IMR-90 (cell line): ENCODE results near the gene CCDC83. TPM values are rescaled to one million over a fixed set of nuclear protein-coding genes. Genes with fewer than 3 reads are reported as not detected.

Experiments
- ATAC-seq: fragments of 200-7000 bp; cut with Tn5 transposase; 2 replicates; pipeline ENCODE4 v1.9.1; 2020; ENCODE audit warnings: low read depth, mild to moderate bottlenecking, moderate library complexity
- BruUV-seq: library from RNA; stranded (reverse); fragments of 400-500 nt; replicated peaks from 2 replicates; lab custom pipeline; 2021; lab: Mats Ljungman, UMichigan
- CTCF ChIA-PET: fragments of 300-600 bp; formaldehyde crosslinking; extraction: SDS; loops from one replicate; lab custom pipeline; 2021; ENCODE audit warnings: antibody characterized with exemption; lab: Yijun Ruan, JAX
- POLR2A ChIA-PET: fragments of 300-600 bp; sonication (Branson Sonifier 250); formaldehyde crosslinking; loops from one replicate; lab custom pipeline; 2022; ENCODE audit warnings: antibody characterized with exemption; ENCODE audit not compliant: unreplicated experiment; lab: Charles Lee
- DNase-seq: peaks from one replicate; pipeline ENCODE4 v3.0.0; 2013
- H2AFZ ChIP-seq: replicated peaks from 2 replicates; pipeline ENCODE3; 2013; ENCODE audit warnings: low read length, mild to moderate bottlenecking; ENCODE audit not compliant: poor library complexity
- H2AK5ac ChIP-seq: 2 replicates; pipeline ENCODE4 v1.6.1; 2013; ENCODE audit warnings: low read depth, low read length, inconsistent platforms
- H2AK9ac ChIP-seq: replicated peaks from 2 replicates; pipeline ENCODE3; 2013; ENCODE audit warnings: mild to moderate bottlenecking, low read depth, low read length, moderate library complexity; ENCODE audit not compliant: poor library complexity
- H2BK120ac ChIP-seq: 2 replicates; pipeline ENCODE4 v1.6.1; 2013; ENCODE audit warnings: low read depth, low read length, inconsistent platforms
- H2BK15ac ChIP-seq: 3 replicates; pipeline ENCODE4 v1.6.1; 2013; ENCODE audit warnings: low read depth, low read length, inconsistent platforms
- H2BK20ac ChIP-seq: 2 replicates; pipeline ENCODE4 v1.6.1; 2013; ENCODE audit warnings: low read depth, mild to moderate bottlenecking, inconsistent platforms, low read length, moderate library complexity
- H2BK5ac ChIP-seq: 2 replicates; pipeline ENCODE4 v1.6.1; 2013; ENCODE audit warnings: mild to moderate bottlenecking, low read depth, low read length, inconsistent platforms; ENCODE audit not compliant: poor library complexity, severe bottlenecking
- H3K14ac ChIP-seq: replicated peaks from 2 replicates; pipeline ENCODE4 v1.6.1; 2013; ENCODE audit warnings: low read depth, low read length, inconsistent platforms
- H3K18ac ChIP-seq: 2 replicates; pipeline ENCODE4 v1.6.1; 2013; ENCODE audit warnings: low read depth, low read length, control low read depth
- H3K23ac ChIP-seq: 2 replicates; pipeline ENCODE4 v1.6.1; 2013; ENCODE audit warnings: low read depth, low read length, inconsistent platforms
- H3K27ac ChIP-seq: 2 replicates; pipeline ENCODE4 v1.5.1; 2013; ENCODE audit warnings: mild to moderate bottlenecking, control low read depth, low read length; ENCODE audit not compliant: insufficient read depth
- H3K27me3 ChIP-seq: 2 replicates; pipeline ENCODE4 v1.6.1; 2013; ENCODE audit warnings: low read length; ENCODE audit not compliant: control insufficient read depth, insufficient read depth
- H3K36me3 ChIP-seq: 2 replicates; pipeline ENCODE4 v1.6.1; 2013; ENCODE audit warnings: low read length, mixed read lengths; ENCODE audit not compliant: control insufficient read depth, insufficient read depth
- H3K4ac ChIP-seq: 2 replicates; pipeline ENCODE4 v1.6.1; 2013; ENCODE audit warnings: low read depth, low read length, inconsistent platforms
- H3K4me1 ChIP-seq: 2 replicates; pipeline ENCODE4 v1.6.1; 2013; ENCODE audit warnings: low read length, mixed read lengths; ENCODE audit not compliant: control insufficient read depth, insufficient read depth
- H3K4me2 ChIP-seq: 2 replicates; pipeline ENCODE4 v1.6.1; 2013; ENCODE audit warnings: low read depth, mild to moderate bottlenecking, control low read depth, low read length, moderate library complexity
- H3K4me3 ChIP-seq: 2 replicates; pipeline ENCODE4 v1.5.1; 2013; ENCODE audit warnings: low read depth, mild to moderate bottlenecking, control low read depth, low read length, moderate library complexity; ENCODE audit not compliant: insufficient read depth
- H3K56ac ChIP-seq: 2 replicates; pipeline ENCODE4 v1.6.1; 2013; ENCODE audit warnings: low read length, inconsistent platforms; ENCODE audit not compliant: insufficient read depth; ENCODE audit errors: extremely low read depth
- H3K79me1 ChIP-seq, 2 experiments: 2 replicates each; pipeline ENCODE4 v1.6.1; 2013; ENCODE audit warnings: low read length in 2 of 2, inconsistent platforms in 1 of 2, low read depth in 1 of 2
- H3K9ac ChIP-seq: 2 replicates; pipeline ENCODE4 v1.6.1; 2013; ENCODE audit warnings: low read depth, low read length, control low read depth
- H3K9me1 ChIP-seq: 2 replicates; pipeline ENCODE4 v1.6.1; 2013; ENCODE audit warnings: low read length, inconsistent platforms; ENCODE audit not compliant: insufficient read depth
- H3K9me3 ChIP-seq: 2 replicates; pipeline ENCODE4 v1.6.1; 2013; ENCODE audit warnings: low read length; ENCODE audit not compliant: control insufficient read depth, insufficient read depth
- H4K20me1 ChIP-seq: 2 replicates; pipeline ENCODE4 v1.6.1; 2013; ENCODE audit warnings: low read length, inconsistent platforms; ENCODE audit not compliant: insufficient read depth
- H4K5ac ChIP-seq: 2 replicates; pipeline ENCODE4 v1.6.1; 2013; ENCODE audit warnings: mild to moderate bottlenecking, low read depth, low read length, control low read depth
- H4K8ac ChIP-seq, 2 experiments: 2 replicates each; pipeline ENCODE4 v1.6.1; 2013; ENCODE audit warnings: low read depth in 2 of 2, low read length in 2 of 2, control low read depth in 1 of 2, inconsistent platforms in 1 of 2
- H4K91ac ChIP-seq: 2 replicates; pipeline ENCODE4 v1.6.1; 2013; ENCODE audit warnings: low read depth, low read length, inconsistent platforms; ENCODE audit not compliant: insufficient read depth
- MAZ ChIP-seq: IDR thresholded peaks from 2 replicates; pipeline ENCODE4 v1.6.1; 2012; ENCODE audit warnings: low read depth, mild to moderate bottlenecking, low read length, improper control_type of control experiment, moderate library complexity, borderline replicate concordance
- WGBS, 2 experiments: methylation state at CpG; one replicate each; pipeline versions ENCODE4 v1.1.5 to v1.1.7; 2013; ENCODE audit warnings: missing lambda C conversion rate in 2 of 2; ENCODE audit not compliant: insufficient read length in 1 of 2; ENCODE audit errors: extremely low coverage in 2 of 2; 5-methylcytosine and 5-hydroxymethylcytosine counted together
- dilution Hi-C: fragments of 300-500 bp; cut with HindIII; formaldehyde crosslinking; loops from one replicate; pipeline ENCODE4 v1.14.3; 2018; ENCODE audit warnings: low sequenced_read_pairs; ENCODE audit not compliant: unreplicated experiment
- in situ Hi-C: fragments of 300-500 bp; cut with MboI; formaldehyde crosslinking; loops from 3 replicates; pipeline ENCODE4 v1.14.3; 2019; ENCODE audit warnings: low sequenced_read_pairs, inconsistent platforms, mixed read lengths
- intact Hi-C: fragments of 100-400 bp; cut with micrococcal nuclease; formaldehyde crosslinking; loops from 2 replicates; pipeline ENCODE4 v1.10.0; 2022
- polyA plus RNA-seq, 3 experiments: library from polyadenylated mRNA; depleted of rRNA; stranded (reverse); fragments of >200 nt; gene quantifications; 2 replicates each; pipeline ENCODE4 v1.2.3, GENCODE V29; 2012; ENCODE audit warnings: low replicate concordance in 1 of 3
- total RNA-seq: library from RNA; depleted of rRNA; stranded (reverse); fragments of >200 nt; gene quantifications from 2 replicates; pipeline ENCODE4 v1.2.3, GENCODE V29; 2012

CCDC83 gene
- total and polyA plus RNA-seq, 2 of the 4 experiments (the other 2 are of a cell fraction), result not detected

DNA sequence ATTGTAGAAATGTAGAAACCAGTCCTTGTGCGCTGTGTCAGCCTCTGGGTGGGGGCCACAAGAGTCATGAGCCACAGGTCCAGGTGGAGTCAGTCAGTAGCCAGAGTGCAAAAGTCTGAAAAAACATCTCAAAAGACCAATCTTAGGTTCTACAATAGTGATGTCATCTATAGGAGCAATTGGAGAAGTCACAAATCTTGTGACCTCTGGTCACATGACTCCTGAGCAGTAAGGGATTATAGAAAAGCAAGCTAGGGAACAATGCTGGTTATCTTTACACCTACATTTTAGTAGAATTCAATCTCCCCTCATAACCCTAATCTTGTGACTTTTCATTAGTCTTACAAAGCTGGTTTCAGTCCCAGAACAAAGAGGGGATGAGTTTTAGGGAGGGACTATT lies 82.7 kb downstream of the CCDC83 start:
- intact Hi-C loops, result loop anchor here (5.0 kb wide), 1 partner anchor 36 kb away; no protein-coding TSS in a partner anchor
- Histone ChIP-seq H3K4me1 (no peaks in the 10 kb centered on the region), H4K8ac (no peak overlapping the region), H3K14ac (no peak overlapping the region), H3K4me3 (no peak overlapping the region), H3K36me3 (no peaks in the 10 kb centered on the region), H4K91ac (no peak overlapping the region), H3K27me3 (no peaks in the 10 kb centered on the region), H3K4ac (no peak overlapping the region), H4K5ac (no peak overlapping the region), H2BK15ac (no peak overlapping the region), H3K9me1 (no peaks in the 10 kb centered on the region; the same call in 1 of the 2 replicates), H2AK9ac (no peak overlapping the region), H3K27ac (no peak overlapping the region), H3K56ac (no peak overlapping the region), H3K9ac (no peak overlapping the region), H2BK120ac (no peak overlapping the region), H3K23ac (no peak overlapping the region), H3K4me2 (no peak overlapping the region), H3K18ac (no peak overlapping the region), H4K20me1 (no peaks in the 10 kb centered on the region), H2AFZ (no peak overlapping the region), H2BK5ac (no peak overlapping the region), H3K79me1 (no peaks in the 10 kb centered on the region), H2AK5ac (no peak overlapping the region), H2BK20ac (no peak overlapping the region), H3K9me3 (0 out of 2 replicates have a peak, but pooled peaks cover 2% of the 10 kb centered on the region)
- DNase-seq, result no peak
- in situ Hi-C loops, result no loop called here
- ChIA-PET CTCF (no interaction called here), POLR2A (no interaction called here)
- no CpG with 5 or more reads among the region's 1 CpG for WGBS, 2 experiments
- no peak for ATAC-seq
- TF ChIP-seq MAZ, result no peak
- dilution Hi-C loops, result no loop called here
- BruUV-seq, result no TSS peak
